B cell (primary cell): ENCODE results near the gene GALM. TPM values are rescaled to one million over a fixed set of nuclear protein-coding genes. Genes with fewer than 3 reads are reported as not detected.

ENCODE experiments used
- ATAC-seq: fragments of 200-7000 bp; cut with Tn5 transposase; one replicate; pipeline ENCODE4 v1.10.0; 2021; ENCODE audit warnings: low read depth, mild to moderate bottlenecking, moderate number of reproducible peaks, moderate library complexity
- CTCF ChIA-PET: fragments of 350-600 bp; sonication (Branson Sonifier 250); formaldehyde crosslinking; loops from one replicate; lab custom pipeline; 2021; ENCODE audit warnings: antibody characterized with exemption, inconsistent platforms; lab: Charles Lee
- POLR2A ChIA-PET: fragments of 350-600 bp; sonication (Branson Sonifier 250); formaldehyde crosslinking; loops from one replicate; lab custom pipeline; 2021; ENCODE audit warnings: antibody characterized with exemption; lab: Charles Lee
- DNase-seq: peaks from one replicate; pipeline ENCODE4 v3.0.0; 2013
- H2AFZ ChIP-seq: 2 replicates; pipeline ENCODE4 v1.6.1; 2012; ENCODE audit warnings: mild to moderate bottlenecking, low read depth, low read length; ENCODE audit not compliant: insufficient read depth, poor library complexity, severe bottlenecking
- H3K27ac ChIP-seq, 2 donors: 1 replicate in 1 of 2; 2 replicates in 1 of 2; pipeline ENCODE4 v1.5.1; 2012 to 2013; ENCODE audit warnings: low read length in 2 of 2, mild to moderate bottlenecking in 2 of 2, moderate library complexity in 1 of 2
- H3K27me3 ChIP-seq, 4 experiments: fragments of 200-600 bp in 1 of 4; sonication (generic) in 1 of 4; replicated peaks in 1 of 4; 1 replicate in 2 of 4; 2 replicates in 2 of 4; pipeline versions ENCODE4 v1.6.1 to v1.7.0; 2013 to 2016; ENCODE audit warnings: low read length in 3 of 4, mild to moderate bottlenecking in 2 of 4, mixed read lengths in 1 of 4, moderate library complexity in 1 of 4; ENCODE audit not compliant: insufficient read depth in 4 of 4, control insufficient read depth in 3 of 4; ENCODE audit errors: control extremely low read depth in 1 of 4
- H3K36me3 ChIP-seq, 2 experiments: replicated peaks in 1 of 2; 1 replicate in 1 of 2; 2 replicates in 1 of 2; pipeline versions ENCODE4 v1.6.1 to v1.7.1; 2013; ENCODE audit warnings: low read length in 1 of 2; ENCODE audit not compliant: insufficient read depth in 2 of 2, control insufficient read depth in 1 of 2; ENCODE audit errors: control extremely low read depth in 1 of 2, extremely low read depth in 1 of 2
- H3K4me1 ChIP-seq, 2 donors: fragments of 200-600 bp in 1 of 2; sonication (generic) in 1 of 2; 1 replicate in 1 of 2; 2 replicates in 1 of 2; pipeline versions ENCODE4 v1.5.1 to v1.6.1; 2013 to 2017; ENCODE audit warnings: low read length in 2 of 2; ENCODE audit not compliant: control insufficient read depth in 2 of 2, insufficient read depth in 2 of 2
- H3K4me2 ChIP-seq: replicated peaks from 2 replicates; pipeline ENCODE3; 2012; ENCODE audit warnings: mild to moderate bottlenecking, low read depth, low read length; ENCODE audit not compliant: poor library complexity, severe bottlenecking
- H3K4me3 ChIP-seq, 5 experiments: fragments of 200-600 bp in 1 of 5; sonication (generic) in 1 of 5; 1 replicate in 3 of 5; 2 replicates in 2 of 5; pipeline versions ENCODE4 v1.5.1 to v1.7.0; 2011 to 2016; ENCODE audit warnings: low read length in 4 of 5, mild to moderate bottlenecking in 4 of 5, low read depth in 2 of 5, control low read depth in 1 of 5, moderate library complexity in 1 of 5; ENCODE audit not compliant: insufficient read depth in 1 of 5; ENCODE audit errors: control extremely low read depth in 1 of 5, extremely low read depth in 1 of 5
- H3K79me2 ChIP-seq: fragments of 200-600 bp; sonication (generic); one replicate; pipeline ENCODE4 v1.6.0; 2016; ENCODE audit warnings: low read length; ENCODE audit not compliant: control insufficient read depth, insufficient read depth
- H3K9ac ChIP-seq: fragments of 200-600 bp; sonication (generic); 2 replicates; pipeline ENCODE4 v1.6.1; 2017; ENCODE audit warnings: mild to moderate bottlenecking, low read length, moderate library complexity
- H3K9me3 ChIP-seq, 3 donors: one replicate each; pipeline versions ENCODE4 v1.6.1 to v1.7.1; 2013; ENCODE audit warnings: low read length in 2 of 3; ENCODE audit not compliant: control insufficient read depth in 2 of 3, insufficient read depth in 1 of 3; ENCODE audit errors: control extremely low read depth in 1 of 3
- H4K20me1 ChIP-seq: 2 replicates; pipeline ENCODE4 v1.6.0; 2012; ENCODE audit warnings: mild to moderate bottlenecking, low read length; ENCODE audit not compliant: insufficient read depth, control insufficient read depth, poor library complexity, severe bottlenecking
- H3K27ac Mint-ChIP-seq: one replicate; pipeline ENCODE4 v1.8.0; 2021; ENCODE audit warnings: mixed read lengths
- H3K27me3 Mint-ChIP-seq: one replicate; pipeline ENCODE4 v1.8.0; 2021; ENCODE audit warnings: mixed read lengths
- H3K4me1 Mint-ChIP-seq: one replicate; pipeline ENCODE4 v1.8.0; 2021; ENCODE audit warnings: mixed read lengths
- H3K4me3 Mint-ChIP-seq: one replicate; pipeline ENCODE4 v1.8.0; 2021; ENCODE audit warnings: mixed read lengths
- H3K9me3 Mint-ChIP-seq: one replicate; pipeline ENCODE4 v1.8.0; 2022; ENCODE audit warnings: mixed read lengths; ENCODE audit not compliant: insufficient read depth
- EZH2 ChIP-seq: IDR thresholded peaks from 2 replicates; pipeline ENCODE4 v1.6.1; 2012; ENCODE audit warnings: borderline replicate concordance, low read depth, mild to moderate bottlenecking, moderate library complexity, low read length; ENCODE audit not compliant: insufficient read depth, poor library complexity, severe bottlenecking
- WGBS: methylation state at CpG from one replicate; pipeline ENCODE4 v1.1.5; 2013; ENCODE audit warnings: missing lambda C conversion rate; ENCODE audit not compliant: insufficient coverage; 5-methylcytosine and 5-hydroxymethylcytosine counted together
- intact Hi-C: fragments of 100-400 bp; cut with micrococcal nuclease; formaldehyde crosslinking; loops from one replicate; pipeline ENCODE4 v1.10.0; 2022
- polyA plus RNA-seq: library from polyadenylated mRNA; depleted of rRNA; stranded (reverse); fragments of >200 nt; gene quantifications from 2 replicates; pipeline ENCODE4 v1.2.3, GENCODE V29; 2012
- total RNA-seq, 2 donors: library from RNA; stranded (reverse); fragments of 120-200 nt in 1 of 2; gene quantifications; 1 replicate in 1 of 2; 2 replicates in 1 of 2; pipeline versions ENCODE4 v1.2.3 to v1.2.4, GENCODE V29; 2013 to 2022
- TF ChIP-seq, protein P1 (sequence below): fragments of 200-600 bp; IDR thresholded peaks from one replicate; pipeline ENCODE4 v1.8.0; 2022; ENCODE audit warnings: antibody characterized with exemption, mild to moderate bottlenecking

Gene GALM
- total and polyA plus RNA-seq, 2 donors (not counting 1 experiment from before 2014, with no cell fraction given), result 5.1 to 9.7 TPM

DNA sequence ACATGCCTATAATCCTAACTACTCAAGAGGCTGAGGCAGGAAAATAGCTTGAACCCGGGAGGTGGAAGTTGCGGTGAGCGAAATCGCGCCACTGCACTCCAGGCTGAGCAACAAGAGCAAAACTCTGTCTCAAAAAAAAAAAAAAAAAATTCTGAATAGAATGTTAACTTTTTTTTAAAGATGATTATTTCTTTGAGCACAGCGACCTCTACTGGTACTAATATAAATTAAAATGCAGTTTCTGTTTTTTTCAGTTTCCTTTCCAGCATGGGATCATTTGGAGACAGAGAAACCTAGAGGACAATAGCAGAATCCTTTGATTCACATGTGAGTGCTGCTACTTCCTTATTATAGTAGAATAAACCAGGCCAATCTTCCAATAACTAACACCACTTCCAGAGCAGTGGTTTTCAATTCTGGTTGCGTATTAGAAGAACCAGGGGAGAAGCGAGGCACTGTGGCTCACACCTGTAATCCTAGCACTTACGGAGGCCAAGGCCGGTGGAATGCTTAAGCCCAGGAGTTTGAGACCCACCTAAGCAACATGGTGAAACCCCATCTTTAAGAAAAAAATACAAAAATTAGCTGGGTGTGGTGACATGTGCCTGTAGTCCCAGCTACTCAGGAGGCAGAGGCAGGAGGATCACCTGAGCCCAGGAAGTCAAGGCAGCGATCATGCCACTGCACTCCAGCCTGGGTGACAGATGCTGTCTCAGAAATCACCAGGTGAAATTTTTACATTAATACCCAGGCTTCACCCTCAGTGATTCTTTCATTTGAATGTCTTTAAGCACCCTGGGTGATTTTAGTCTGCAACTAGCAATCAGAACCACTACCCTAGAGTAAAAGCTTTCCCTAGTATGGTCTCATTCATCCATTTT lies 75.2 kb downstream of the GALM start:
- H3K9me3 Mint-ChIP-seq, result no peaks in the 10 kb centered on the region
- Histone ChIP-seq H3K4me1 (no peaks in the 10 kb centered on the region), H3K79me2 (peaks cover 11% of the 10 kb centered on the region), H3K9me3 (no peaks in the 10 kb centered on the region), H3K27me3 (no peaks in the 10 kb centered on the region), H3K4me3 (no peak overlapping the region), H4K20me1 (peaks cover 33% of the 10 kb centered on the region), H3K36me3 (peaks cover 9 to 62% of the 10 kb centered on the region in 2 experiments), H3K9ac (no peak overlapping the region), H3K4me2 (no peak overlapping the region), H3K27ac (peak overlapping the region in 1 of 2 donors; percentile 4), H2AFZ (no peak overlapping the region)
- intact Hi-C loops, result loop anchor here (1.0 to 5.0 kb wide), 3 partner anchors 160 to 424 kb away; no protein-coding TSS in a partner anchor
- TF ChIP-seq, protein P1, sequence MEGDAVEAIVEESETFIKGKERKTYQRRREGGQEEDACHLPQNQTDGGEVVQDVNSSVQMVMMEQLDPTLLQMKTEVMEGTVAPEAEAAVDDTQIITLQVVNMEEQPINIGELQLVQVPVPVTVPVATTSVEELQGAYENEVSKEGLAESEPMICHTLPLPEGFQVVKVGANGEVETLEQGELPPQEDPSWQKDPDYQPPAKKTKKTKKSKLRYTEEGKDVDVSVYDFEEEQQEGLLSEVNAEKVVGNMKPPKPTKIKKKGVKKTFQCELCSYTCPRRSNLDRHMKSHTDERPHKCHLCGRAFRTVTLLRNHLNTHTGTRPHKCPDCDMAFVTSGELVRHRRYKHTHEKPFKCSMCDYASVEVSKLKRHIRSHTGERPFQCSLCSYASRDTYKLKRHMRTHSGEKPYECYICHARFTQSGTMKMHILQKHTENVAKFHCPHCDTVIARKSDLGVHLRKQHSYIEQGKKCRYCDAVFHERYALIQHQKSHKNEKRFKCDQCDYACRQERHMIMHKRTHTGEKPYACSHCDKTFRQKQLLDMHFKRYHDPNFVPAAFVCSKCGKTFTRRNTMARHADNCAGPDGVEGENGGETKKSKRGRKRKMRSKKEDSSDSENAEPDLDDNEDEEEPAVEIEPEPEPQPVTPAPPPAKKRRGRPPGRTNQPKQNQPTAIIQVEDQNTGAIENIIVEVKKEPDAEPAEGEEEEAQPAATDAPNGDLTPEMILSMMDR, result peak; percentile 80
- no peak for TF ChIP-seq EZH2
- H3K4me3 Mint-ChIP-seq, result no peak overlapping the region
- ChIA-PET CTCF (interaction anchor here (0.7 to 9.0 kb wide), 8 partner anchors 9 to 233 kb away, joined by 3 to 85 read pairs (median 6); partner anchors contain the start of gene SRSF7), POLR2A (interaction anchor here (1.9 kb wide), 1 partner anchor 10 kb away, joined by 10 read pairs; the partner anchor contains the start of gene SRSF7)
- H3K4me1 Mint-ChIP-seq, result peaks cover 24% of the 10 kb centered on the region
- H3K27me3 Mint-ChIP-seq, result no peaks in the 10 kb centered on the region
- DNase-seq (peak; percentile 69), ATAC-seq (peak; percentile 16)
- H3K27ac Mint-ChIP-seq, result peak overlapping the region; percentile 50
- WGBS, result 88% methylated on average over 2 of the region's 11 CpGs
